Measurements from ENCODE around the gene OR5H15. TPM values are rescaled to one million over a fixed set of nuclear protein-coding genes. Genes with fewer than 3 reads are reported as not detected.

The OR5H15 gene
- total and polyA plus RNA-seq, 2 donors (not counting 1 experiment from before 2014, with no cell fraction given), result not detected

DNA sequence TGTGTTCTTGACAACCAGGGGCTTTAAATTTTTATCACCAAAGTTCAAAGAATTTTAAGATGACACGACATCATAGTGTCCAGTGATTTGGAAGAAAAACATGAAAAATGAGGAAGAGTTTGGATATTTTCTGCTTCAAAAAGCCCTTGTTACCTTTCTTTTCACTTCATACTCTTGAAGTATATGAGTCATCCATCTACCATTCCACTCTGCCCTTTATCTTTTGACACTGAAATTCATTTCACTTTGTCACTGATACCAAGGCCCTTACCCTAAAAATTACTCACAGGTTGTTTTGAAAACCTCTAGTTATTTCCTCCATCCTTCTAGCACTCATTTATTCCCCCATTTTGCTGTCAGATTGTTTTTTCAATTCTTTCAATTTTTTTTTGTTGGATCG is 42.7 kb downstream of the OR5H15 start:
- Histone ChIP-seq H3K27ac (ENCODE audit: insufficient read depth, low read length) (no peak overlapping the region), H3K4me2 (ENCODE audit: extremely low read depth, insufficient read depth, low read length) (no peak overlapping the region), H2AFZ (ENCODE audit: low read length) (no peak overlapping the region), H3K4me1 (ENCODE audit: control insufficient read depth, extremely low read depth, insufficient read depth, low read length) (no peaks in the 10 kb centered on the region), H3K36me3 (ENCODE audit: control insufficient read depth, insufficient read depth, low read length) (no peaks in the 10 kb centered on the region), H3K9me3 (ENCODE audit: control insufficient read depth, insufficient read depth, low read depth, low read length) (no peaks in the 10 kb centered on the region), H4K20me1 (ENCODE audit: control insufficient read depth, extremely low read depth, insufficient read depth, low read length) (no peaks in the 10 kb centered on the region), H3K9ac (ENCODE audit: insufficient read depth, low read length) (no peak overlapping the region), H3K4me3 (replicated peaks in 1 of 4; ENCODE audit: control extremely low read depth in 1 of 4, insufficient read depth in 1 of 4, low read depth in 3 of 4, low read length in 4 of 4) (no peak overlapping the region), H3K27me3 (ENCODE audit: control insufficient read depth, insufficient read depth, low read length) (no peaks in the 10 kb centered on the region), H3K79me2 (ENCODE audit: control insufficient read depth, insufficient read depth, low read length) (no peaks in the 10 kb centered on the region)
- DNase-seq (ENCODE audit: low read depth in 2 of 2), result no peak
- TF ChIP-seq, protein P1, sequence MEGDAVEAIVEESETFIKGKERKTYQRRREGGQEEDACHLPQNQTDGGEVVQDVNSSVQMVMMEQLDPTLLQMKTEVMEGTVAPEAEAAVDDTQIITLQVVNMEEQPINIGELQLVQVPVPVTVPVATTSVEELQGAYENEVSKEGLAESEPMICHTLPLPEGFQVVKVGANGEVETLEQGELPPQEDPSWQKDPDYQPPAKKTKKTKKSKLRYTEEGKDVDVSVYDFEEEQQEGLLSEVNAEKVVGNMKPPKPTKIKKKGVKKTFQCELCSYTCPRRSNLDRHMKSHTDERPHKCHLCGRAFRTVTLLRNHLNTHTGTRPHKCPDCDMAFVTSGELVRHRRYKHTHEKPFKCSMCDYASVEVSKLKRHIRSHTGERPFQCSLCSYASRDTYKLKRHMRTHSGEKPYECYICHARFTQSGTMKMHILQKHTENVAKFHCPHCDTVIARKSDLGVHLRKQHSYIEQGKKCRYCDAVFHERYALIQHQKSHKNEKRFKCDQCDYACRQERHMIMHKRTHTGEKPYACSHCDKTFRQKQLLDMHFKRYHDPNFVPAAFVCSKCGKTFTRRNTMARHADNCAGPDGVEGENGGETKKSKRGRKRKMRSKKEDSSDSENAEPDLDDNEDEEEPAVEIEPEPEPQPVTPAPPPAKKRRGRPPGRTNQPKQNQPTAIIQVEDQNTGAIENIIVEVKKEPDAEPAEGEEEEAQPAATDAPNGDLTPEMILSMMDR (conservative IDR thresholded peaks at IDR 0.05 in 1 of 2, IDR thresholded peaks at IDR 0.05 in 1 of 2; ENCODE audit: low read depth in 1 of 2, low read length in 2 of 2), result no peak
- no peak for TF ChIP-seq EZH2 (IDR thresholded peaks at IDR 0.05; ENCODE audit: low read length, missing control alignments)

DNA sequence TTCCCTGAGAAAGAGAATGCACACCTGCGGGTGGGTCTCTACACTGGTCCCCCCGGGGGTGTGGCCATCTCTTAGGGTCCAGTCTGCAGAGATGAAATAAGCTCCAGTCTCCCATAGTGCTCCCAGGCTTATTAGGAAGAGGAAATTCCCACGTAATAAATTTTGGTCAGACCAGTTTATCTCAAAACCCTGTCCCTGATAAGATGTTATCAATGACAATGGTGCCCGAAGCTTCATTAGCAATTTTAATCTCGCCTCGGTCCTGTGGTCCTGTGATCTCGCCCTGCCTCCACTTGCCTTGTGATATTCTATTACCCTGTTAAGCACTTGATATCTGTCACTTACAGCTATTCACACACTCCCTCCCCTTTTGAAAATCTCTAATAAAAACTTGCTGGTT is 46.8 kb downstream of the OR5H15 start:
- Histone ChIP-seq H3K4me2 (ENCODE audit: extremely low read depth, insufficient read depth, low read length) (no peak overlapping the region), H3K4me1 (ENCODE audit: control insufficient read depth, extremely low read depth, insufficient read depth, low read length) (no peaks in the 10 kb centered on the region), H3K27me3 (ENCODE audit: control insufficient read depth, insufficient read depth, low read length) (no peaks in the 10 kb centered on the region), H3K9me3 (ENCODE audit: control insufficient read depth, insufficient read depth, low read depth, low read length) (no peaks in the 10 kb centered on the region), H3K79me2 (ENCODE audit: control insufficient read depth, insufficient read depth, low read length) (no peaks in the 10 kb centered on the region), H3K27ac (ENCODE audit: insufficient read depth, low read length) (no peak overlapping the region), H4K20me1 (ENCODE audit: control insufficient read depth, extremely low read depth, insufficient read depth, low read length) (no peaks in the 10 kb centered on the region), H3K9ac (ENCODE audit: insufficient read depth, low read length) (no peak overlapping the region), H3K36me3 (ENCODE audit: control insufficient read depth, insufficient read depth, low read length) (no peaks in the 10 kb centered on the region), H3K4me3 (replicated peaks in 1 of 4; ENCODE audit: control extremely low read depth in 1 of 4, insufficient read depth in 1 of 4, low read depth in 3 of 4, low read length in 4 of 4) (no peak overlapping the region), H2AFZ (ENCODE audit: low read length) (no peak overlapping the region)
- no peak for DNase-seq (ENCODE audit: low read depth in 2 of 2)
- TF ChIP-seq, protein P1 (conservative IDR thresholded peaks at IDR 0.05 in 1 of 2, IDR thresholded peaks at IDR 0.05 in 1 of 2; ENCODE audit: low read depth in 1 of 2, low read length in 2 of 2), result no peak
- TF ChIP-seq EZH2 (IDR thresholded peaks at IDR 0.05; ENCODE audit: low read length, missing control alignments), result no peak

DNA sequence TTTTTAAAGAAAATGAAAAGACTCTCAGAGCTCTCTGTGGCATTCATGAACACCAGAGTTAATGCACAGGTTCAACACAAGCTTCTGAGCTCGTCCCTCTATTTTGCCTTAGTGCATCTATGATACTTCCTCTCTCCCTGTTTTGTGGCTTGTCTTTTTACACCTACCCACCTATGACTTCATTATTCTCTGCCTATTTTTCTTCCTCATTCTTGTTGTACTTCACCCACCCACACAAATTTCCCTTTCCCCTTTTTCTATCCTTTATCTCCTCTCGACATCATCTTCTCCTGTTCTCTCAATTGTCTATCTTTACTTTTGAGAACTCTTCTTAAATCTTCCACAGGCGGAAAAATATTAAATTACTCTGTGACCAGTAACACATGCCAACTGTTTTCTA is 48.6 kb downstream of the OR5H15 start:
- H3K79me2 ChIP-seq (ENCODE audit: control insufficient read depth, insufficient read depth, low read length), result no peaks in the 10 kb centered on the region
- no peak overlapping the region for H3K9ac ChIP-seq (ENCODE audit: insufficient read depth, low read length)
- H3K27ac ChIP-seq (ENCODE audit: insufficient read depth, low read length), result no peak overlapping the region
- H3K4me1 ChIP-seq (ENCODE audit: control insufficient read depth, extremely low read depth, insufficient read depth, low read length), result no peaks in the 10 kb centered on the region
- TF ChIP-seq, protein P1 (conservative IDR thresholded peaks at IDR 0.05 in 1 of 2, IDR thresholded peaks at IDR 0.05 in 1 of 2; ENCODE audit: low read depth in 1 of 2, low read length in 2 of 2), result no peak
- no peak for TF ChIP-seq EZH2 (IDR thresholded peaks at IDR 0.05; ENCODE audit: low read length, missing control alignments)
- no peaks in the 10 kb centered on the region for H3K36me3 ChIP-seq (ENCODE audit: control insufficient read depth, insufficient read depth, low read length)
- no peaks in the 10 kb centered on the region for H3K27me3 ChIP-seq (ENCODE audit: control insufficient read depth, insufficient read depth, low read length)
- DNase-seq (ENCODE audit: low read depth in 2 of 2), result no peak
- H4K20me1 ChIP-seq (ENCODE audit: control insufficient read depth, extremely low read depth, insufficient read depth, low read length), result no peaks in the 10 kb centered on the region
- H3K4me2 ChIP-seq (ENCODE audit: extremely low read depth, insufficient read depth, low read length), result no peak overlapping the region
- H3K4me3 ChIP-seq (replicated peaks in 1 of 4; ENCODE audit: control extremely low read depth in 1 of 4, insufficient read depth in 1 of 4, low read depth in 3 of 4, low read length in 4 of 4), result no peak overlapping the region
- no peak overlapping the region for H2AFZ ChIP-seq (ENCODE audit: low read length)
- no peaks in the 10 kb centered on the region for H3K9me3 ChIP-seq (ENCODE audit: control insufficient read depth, insufficient read depth, low read depth, low read length)

Other genes with a start within 250 kb of the OR5H15 start
- gene RIOX2, start 194.3 kb upstream of the OR5H15 start, total RNA-seq, result 36.7 and 46.1 TPM in 2 replicates
- 23.1 and 23.7 TPM in 2 replicates for gene RIOX2, start 194.3 kb upstream of the OR5H15 start, polyA plus RNA-seq
- not detected in 2 replicates for gene GABRR3, start 131.4 kb upstream of the OR5H15 start, total RNA-seq
- not detected in 2 replicates for gene GABRR3, start 131.4 kb upstream of the OR5H15 start, polyA plus RNA-seq
- not detected in 2 replicates for gene OR5AC2, start 79.5 kb upstream of the OR5H15 start, total RNA-seq
- not detected in 2 replicates for gene OR5AC2, start 79.5 kb upstream of the OR5H15 start, polyA plus RNA-seq
- not detected in 2 replicates for gene OR5H1, start 36.0 kb upstream of the OR5H15 start, total RNA-seq
- gene OR5H1, start 36.0 kb upstream of the OR5H15 start, polyA plus RNA-seq, result not detected in 2 replicates
- not detected in 2 replicates for gene OR5H14, start 19.2 kb upstream of the OR5H15 start, total RNA-seq
- not detected in 2 replicates for gene OR5H14, start 19.2 kb upstream of the OR5H15 start, polyA plus RNA-seq
- gene OR5H6, start 97.5 kb downstream of the OR5H15 start, total RNA-seq, result not detected in 2 replicates
- not detected in 2 replicates for gene OR5H6, start 97.5 kb downstream of the OR5H15 start, polyA plus RNA-seq
- gene OR5H2, start 115.8 kb downstream of the OR5H15 start, total RNA-seq, result not detected in 2 replicates
- gene OR5H2, start 115.8 kb downstream of the OR5H15 start, polyA plus RNA-seq, result not detected in 2 replicates
- not detected in 2 replicates for gene OR5K4, start 187.2 kb downstream of the OR5H15 start, total RNA-seq
- not detected in 2 replicates for gene OR5K4, start 187.2 kb downstream of the OR5H15 start, polyA plus RNA-seq
- not detected in 2 replicates for gene OR5K3, start 224.0 kb downstream of the OR5H15 start, total RNA-seq
- gene OR5K3, start 224.0 kb downstream of the OR5H15 start, polyA plus RNA-seq, result not detected in 2 replicates

Measured in fibroblast of lung (primary cell).